ENCODE measurements around the gene FAM3C. TPM values are rescaled to one million over a fixed set of nuclear protein-coding genes. Genes with fewer than 3 reads are reported as not detected.

The FAM3C gene
- total and polyA plus RNA-seq, 7 donors: 16.0 to 26.1 (median 17.7) TPM

DNA sequence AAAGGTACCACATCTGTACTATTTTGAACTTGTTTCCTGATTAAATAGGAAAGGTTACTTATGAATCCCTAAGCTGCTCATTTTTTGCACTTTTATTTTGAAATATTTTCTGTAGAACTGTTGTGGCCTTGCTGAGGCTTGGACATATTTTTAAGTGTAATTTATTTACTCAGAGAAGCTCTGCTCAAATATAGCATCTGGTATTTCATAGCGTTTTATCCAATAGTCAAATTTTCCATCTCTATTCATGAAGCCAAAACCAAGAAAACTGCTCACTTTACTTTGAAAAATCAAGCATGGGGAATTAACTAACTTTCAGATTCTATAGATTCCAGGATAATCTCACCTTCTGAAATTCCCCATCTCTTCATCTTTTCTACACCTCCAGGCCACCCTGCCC is 6.6 kb upstream of the FAM3C start:
- DNase-seq (no peak), ATAC-seq (no peak)
- no peak overlapping the region for H3K4me3 ChIP-seq
- intact Hi-C loops (cut with DNase I): no loop called here
- H3K9me3 ChIP-seq: no peaks in the 10 kb centered on the region
- 41 to 56% (median 44%) methylated on average over 1 of the region's 1 CpG for WGBS, 3 donors
- H3K36me3 ChIP-seq (ENCODE audit: insufficient read depth in 1 of 2, low read depth in 1 of 2): no peaks in the 10 kb centered on the region
- H3K27me3 ChIP-seq (ENCODE audit: insufficient read depth in 3 of 3, low read length in 2 of 3): no peaks in the 10 kb centered on the region
- no peak overlapping the region for H3K27ac ChIP-seq
- H3K4me1 ChIP-seq: no peaks in the 10 kb centered on the region
- TF ChIP-seq CTCF (IDR thresholded peaks at IDR 0.05): no peak

DNA sequence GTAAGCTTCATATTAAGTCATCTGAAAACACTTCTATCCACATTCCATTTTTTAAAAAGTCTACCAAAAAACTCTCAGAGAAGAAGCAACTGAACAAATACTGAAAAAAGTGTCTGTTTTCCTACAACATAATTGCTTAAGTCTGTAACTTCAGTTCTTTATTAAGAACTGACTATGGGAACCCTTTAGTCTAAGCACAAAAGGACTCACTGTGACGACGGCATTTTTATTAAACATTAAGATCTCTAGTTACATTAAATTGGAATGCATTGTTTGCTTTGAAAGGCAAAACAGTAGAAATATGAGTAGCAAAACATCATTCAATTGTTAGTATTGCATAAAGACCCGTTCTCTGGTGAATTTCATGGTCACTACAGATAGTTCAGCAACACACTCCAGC is 5.8 kb upstream of the FAM3C start:
- H3K27ac ChIP-seq: no peak overlapping the region
- no peak for TF ChIP-seq CTCF (IDR thresholded peaks at IDR 0.05)
- WGBS, 3 donors: 42 to 46% (median 43%) methylated on average over 3 of the region's 3 CpGs

GRCh38 chr7:121398246-121398645 is 2.1 kb upstream of the FAM3C start:
- intact Hi-C loops (cut with DNase I): loop anchor here in 1 of 2 donors (10.0 kb wide), 1 partner anchor 147 kb away; no protein-coding TSS in a partner anchor

More for the DNA sequence above, 5.8 kb upstream of the FAM3C start:
- ATAC-seq (no peak), DNase-seq (no peak)
- no peaks in the 10 kb centered on the region for H3K27me3 ChIP-seq (ENCODE audit: insufficient read depth in 3 of 3, low read length in 2 of 3)
- H3K4me1 ChIP-seq: no peaks in the 10 kb centered on the region
- H3K9me3 ChIP-seq: no peaks in the 10 kb centered on the region
- intact Hi-C loops (cut with DNase I): no loop called here
- no peaks in the 10 kb centered on the region for H3K36me3 ChIP-seq (ENCODE audit: insufficient read depth in 1 of 2, low read depth in 1 of 2)
- no peak overlapping the region for H3K4me3 ChIP-seq

GRCh38 chr7:121397822-121398221 is 1.7 kb upstream of the FAM3C start:
- DNase-seq: no peak
- intact Hi-C loops (cut with DNase I): loop anchor here in 1 of 2 donors (10.0 kb wide), 1 partner anchor 147 kb away; no protein-coding TSS in a partner anchor

More at GRCh38 chr7:121398246-121398645, 2.1 kb upstream of the FAM3C start:
- H3K9me3 ChIP-seq: no peaks in the 10 kb centered on the region
- H3K4me3 ChIP-seq: no peak overlapping the region
- ATAC-seq (no peak), DNase-seq (no peak)
- H3K36me3 ChIP-seq (ENCODE audit: insufficient read depth in 1 of 2, low read depth in 1 of 2): no peaks in the 10 kb centered on the region
- 75 to 80% (median 77%) methylated on average over 5 of the region's 5 CpGs for WGBS, 3 donors
- no peaks in the 10 kb centered on the region for H3K4me1 ChIP-seq
- no peak overlapping the region for H3K27ac ChIP-seq
- no peaks in the 10 kb centered on the region for H3K27me3 ChIP-seq (ENCODE audit: insufficient read depth in 3 of 3, low read length in 2 of 3)
- TF ChIP-seq CTCF (IDR thresholded peaks at IDR 0.05): no peak

More at GRCh38 chr7:121397822-121398221, 1.7 kb upstream of the FAM3C start:
- Histone ChIP-seq H3K36me3 (ENCODE audit: insufficient read depth in 1 of 2, low read depth in 1 of 2) (no peaks in the 10 kb centered on the region), H3K27ac (no peak overlapping the region), H3K27me3 (ENCODE audit: insufficient read depth in 3 of 3, low read length in 2 of 3) (no peaks in the 10 kb centered on the region), H3K4me3 (no peak overlapping the region), H3K4me1 (no peaks in the 10 kb centered on the region), H3K9me3 (no peaks in the 10 kb centered on the region)
- no peak for TF ChIP-seq CTCF (IDR thresholded peaks at IDR 0.05)
- ATAC-seq: no peak
- WGBS, 3 donors: 85 to 91% (median 88%) methylated on average over 2 of the region's 2 CpGs

Measured in psoas muscle (tissue), 8 donors.